Measurements from ENCODE around the gene FGF8. TPM values are rescaled to one million over a fixed set of nuclear protein-coding genes. Genes with fewer than 3 reads are reported as not detected.
"Not testable (repeated sequence)": the region's sequence is repeated elsewhere in the genome, so short reads cannot be mapped to it uniquely, and the experiment has no call there.

The FGF8 gene
- polyA plus RNA-seq, 3 donors: not detected

- peak overlapping the region in 1 of 7 donors; percentile 13 for H3K27ac Mint-ChIP-seq
- DNase-seq: no peak
- Histone ChIP-seq H3K27ac (ENCODE audit: low read depth in 1 of 2, low read length in 2 of 2) (no peak overlapping the region), H4K20me1 (ENCODE audit: insufficient read depth, low read length) (peaks cover 82% of the 10 kb centered on the region), H3K4me1 (ENCODE audit: control insufficient read depth in 1 of 2, insufficient read depth in 2 of 2, low read length in 2 of 2) (no peaks in the 10 kb centered on the region), H3K9me3 (replicated peaks in 1 of 2; ENCODE audit: control insufficient read depth in 1 of 2, insufficient read depth in 1 of 2, low read length in 2 of 2) (no peaks in the 10 kb centered on the region), H3K36me3 (replicated peaks in 1 of 2; ENCODE audit: control insufficient read depth in 1 of 2, insufficient read depth in 2 of 2, low read length in 2 of 2) (peaks cover 92 to 98% of the 10 kb centered on the region in 2 donors), H2AFZ (ENCODE audit: insufficient read depth, low read depth, low read length, poor library complexity, severe bottlenecking) (no peak overlapping the region), H3K79me2 (ENCODE audit: insufficient read depth, low read length) (no peaks in the 10 kb centered on the region), H3K4me3 (replicated peaks in 1 of 3; ENCODE audit: low read depth in 2 of 3, low read length in 3 of 3) (no peak overlapping the region), H3K9ac (ENCODE audit: insufficient read depth, low read length, poor library complexity, severe bottlenecking) (no peak overlapping the region), H3K4me2 (replicated peaks; ENCODE audit: extremely low read depth, low read length, poor library complexity, severe bottlenecking) (no peak overlapping the region), H3K27me3 (ENCODE audit: control insufficient read depth in 2 of 2, insufficient read depth in 2 of 2, low read length in 2 of 2) (no peaks in the 10 kb centered on the region)
- no peak for TF ChIP-seq CTCF (IDR thresholded peaks at IDR 0.05)
- H3K4me3 Mint-ChIP-seq: no peak overlapping the region
- no peaks in the 10 kb centered on the region for H3K27me3 Mint-ChIP-seq (ENCODE audit: low read depth in 3 of 3)
- H3K4me1 Mint-ChIP-seq: no peaks in the 10 kb centered on the region
- peaks cover 74 to 94% of the 10 kb centered on the region in 2 donors for H3K36me3 Mint-ChIP-seq
- WGBS (ENCODE audit: insufficient coverage): 100% methylated on average over 4 of the region's 7 CpGs
- intact Hi-C loops (cut with micrococcal nuclease): no loop called here
- H3K9me3 Mint-ChIP-seq: no peaks in the 10 kb centered on the region
These were observed 13.8 kb upstream of the FGF8 start for GRCh38 chr10:101789686-101790085.

- H3K4me1 ChIP-seq (ENCODE audit: control insufficient read depth in 1 of 2, insufficient read depth in 2 of 2, low read length in 2 of 2); H3K27ac ChIP-seq (ENCODE audit: low read depth in 1 of 2, low read length in 2 of 2); DNase-seq; H3K27me3 ChIP-seq (ENCODE audit: control insufficient read depth in 2 of 2, insufficient read depth in 2 of 2, low read length in 2 of 2); H2AFZ ChIP-seq (ENCODE audit: insufficient read depth, low read depth, low read length, poor library complexity, severe bottlenecking); H3K27me3 Mint-ChIP-seq (ENCODE audit: low read depth in 3 of 3); H3K9me3 Mint-ChIP-seq; H3K4me2 ChIP-seq (replicated peaks; ENCODE audit: extremely low read depth, low read length, poor library complexity, severe bottlenecking); H3K4me3 ChIP-seq (replicated peaks in 1 of 3; ENCODE audit: low read depth in 2 of 3, low read length in 3 of 3); H3K9me3 ChIP-seq (replicated peaks in 1 of 2; ENCODE audit: control insufficient read depth in 1 of 2, insufficient read depth in 1 of 2, low read length in 2 of 2); H3K4me1 Mint-ChIP-seq; H3K4me3 Mint-ChIP-seq; intact Hi-C loops (cut with micrococcal nuclease); H3K9ac ChIP-seq (ENCODE audit: insufficient read depth, low read length, poor library complexity, severe bottlenecking); H3K79me2 ChIP-seq (ENCODE audit: insufficient read depth, low read length); H3K27ac Mint-ChIP-seq: not testable (repeated sequence)
- peaks cover 81% of the 10 kb centered on the region for H4K20me1 ChIP-seq (ENCODE audit: insufficient read depth, low read length)
- H3K36me3 Mint-ChIP-seq: peaks cover 72 to 94% of the 10 kb centered on the region in 2 donors
- peaks cover 90 to 98% of the 10 kb centered on the region in 2 donors for H3K36me3 ChIP-seq (replicated peaks in 1 of 2; ENCODE audit: control insufficient read depth in 1 of 2, insufficient read depth in 2 of 2, low read length in 2 of 2)
- no CpG with 5 or more reads among the region's 9 CpGs for WGBS (ENCODE audit: insufficient coverage)
These were observed 13.3 kb upstream of the FGF8 start for GRCh38 chr10:101789231-101789630.
